WTC11 (cell line): Measurements from ENCODE around the gene ATF1. TPM values are rescaled to one million over a fixed set of nuclear protein-coding genes. Genes with fewer than 3 reads are reported as not detected.
A peak's percentile ranks its signal among the peaks of the same experiment; 100 is the strongest.

Experiments used
- ATAC-seq: fragments of 200-7000 bp; cut with Tn5 transposase; 2 replicates; pipeline ENCODE4 v1.10.0; 2021; ENCODE audit warnings: mild to moderate bottlenecking, moderate library complexity
- CTCF ChIA-PET: fragments of 300-600 bp; sonication (Branson Sonifier 250); formaldehyde crosslinking; loops from one replicate; lab custom pipeline; 2021; ENCODE audit warnings: antibody characterized with exemption; lab: Charles Lee
- POLR2A ChIA-PET: fragments of 350-600 bp; sonication (Branson Sonifier 250); formaldehyde crosslinking; loops from one replicate; lab custom pipeline; 2021; ENCODE audit warnings: antibody characterized with exemption; lab: Charles Lee
- DNase-seq: peaks from one replicate; pipeline ENCODE4 v3.0.0; 2021; ENCODE audit warnings: low spot score
- H3K27ac Mint-ChIP-seq: 2 replicates; pipeline ENCODE4 v1.8.0; 2021; ENCODE audit warnings: mixed read lengths
- H3K27me3 Mint-ChIP-seq: 2 replicates; pipeline ENCODE4 v1.8.0; 2021; ENCODE audit warnings: low read depth, mild to moderate bottlenecking, moderate library complexity, mixed read lengths
- H3K36me3 Mint-ChIP-seq: 2 replicates; pipeline ENCODE4 v1.8.0; 2021; ENCODE audit warnings: mixed read lengths
- H3K4me1 Mint-ChIP-seq: 2 replicates; pipeline ENCODE4 v1.8.0; 2022; ENCODE audit warnings: mixed read lengths
- H3K4me3 Mint-ChIP-seq: 2 replicates; pipeline ENCODE4 v1.8.0; 2021; ENCODE audit warnings: mild to moderate bottlenecking, moderate library complexity, mixed read lengths
- H3K9me3 Mint-ChIP-seq: 2 replicates; pipeline ENCODE4 v1.8.0; 2021; ENCODE audit warnings: mixed read lengths
- ATF1 ChIP-seq: sonication (generic); formaldehyde crosslinking; IDR thresholded peaks from 2 replicates; pipeline ENCODE4 v1.8.1; 2023; ENCODE audit warnings: mild to moderate bottlenecking, moderate library complexity, missing genetic modification reagents
- ATF2 ChIP-seq: sonication (generic); formaldehyde crosslinking; IDR thresholded peaks from 2 replicates; pipeline ENCODE4 v1.8.1; 2022; ENCODE audit warnings: low read depth, missing genetic modification reagents, borderline replicate concordance
- ATF6 ChIP-seq: sonication (generic); formaldehyde crosslinking; IDR thresholded peaks from 2 replicates; pipeline ENCODE4 v1.8.1; 2023; ENCODE audit warnings: mild to moderate bottlenecking, missing genetic modification reagents
- CREM ChIP-seq: sonication (generic); formaldehyde crosslinking; IDR thresholded peaks from 2 replicates; pipeline ENCODE4 v1.8.1; 2022; ENCODE audit warnings: mild to moderate bottlenecking, missing genetic modification reagents, moderate library complexity
- CTCF ChIP-seq: fragments of 200-600 bp; IDR thresholded peaks from 2 replicates; pipeline ENCODE4 v1.8.0; 2022; ENCODE audit warnings: antibody characterized with exemption
- ELF4 ChIP-seq: sonication (generic); formaldehyde crosslinking; IDR thresholded peaks from 2 replicates; pipeline ENCODE4 v1.8.1; 2022; ENCODE audit warnings: low read depth, mild to moderate bottlenecking, moderate library complexity, missing genetic modification reagents
- ESRRA ChIP-seq: sonication (generic); formaldehyde crosslinking; IDR thresholded peaks from 2 replicates; pipeline ENCODE4 v1.8.1; 2022; ENCODE audit warnings: mild to moderate bottlenecking, missing genetic modification reagents, borderline replicate concordance
- FOXJ3 ChIP-seq: sonication (generic); formaldehyde crosslinking; IDR thresholded peaks from 2 replicates; pipeline ENCODE4 v1.9.0; 2021; ENCODE audit warnings: missing genetic modification reagents, mild to moderate bottlenecking, borderline replicate concordance
- GABPB1 ChIP-seq: sonication (generic); formaldehyde crosslinking; IDR thresholded peaks from 2 replicates; pipeline ENCODE4 v1.8.1; 2023; ENCODE audit warnings: mild to moderate bottlenecking, missing genetic modification reagents
- MAX ChIP-seq: sonication (generic); formaldehyde crosslinking; IDR thresholded peaks from 2 replicates; pipeline ENCODE4 v1.8.0; 2022; ENCODE audit warnings: mild to moderate bottlenecking, missing genetic modification reagents
- NFATC4 ChIP-seq: fragments of 250-450 bp; sonication (Bioruptor Pico); IDR thresholded peaks from 2 replicates; pipeline ENCODE4 v1.9.0; 2021; ENCODE audit warnings: mild to moderate bottlenecking
- PREB ChIP-seq: sonication (generic); formaldehyde crosslinking; IDR thresholded peaks from 2 replicates; pipeline ENCODE4 v1.8.1; 2022; ENCODE audit warnings: mild to moderate bottlenecking, missing genetic modification reagents, moderate library complexity, borderline replicate concordance
- TEAD4 ChIP-seq: sonication (generic); formaldehyde crosslinking; IDR thresholded peaks from 2 replicates; pipeline ENCODE4 v1.8.0; 2022; ENCODE audit warnings: mild to moderate bottlenecking, missing genetic modification reagents
- ZBTB21 ChIP-seq: sonication (generic); formaldehyde crosslinking; IDR thresholded peaks from 2 replicates; pipeline ENCODE4 v1.8.1; 2023; ENCODE audit warnings: mild to moderate bottlenecking, missing genetic modification reagents, borderline replicate concordance
- ZNF425 ChIP-seq: fragments of 250-450 bp; sonication (Bioruptor Pico); conservative IDR thresholded peaks from 2 replicates; pipeline ENCODE4 v1.9.0; 2021; ENCODE audit warnings: mild to moderate bottlenecking
- total RNA-seq: library from RNA; stranded (reverse); gene quantifications from 3 replicates; pipeline ENCODE4 v1.2.3, GENCODE V29; 2021

Gene ATF1
- total RNA-seq, 1 experiment from 2014 or later = 34.8 TPM

- no peak for TF ChIP-seq PREB (CRISPR knock-in tag)
- TF ChIP-seq ATF6 (CRISPR knock-in tag) = no peak
- no peak for TF ChIP-seq ATF2 (CRISPR knock-in tag)
- TF ChIP-seq FOXJ3 (CRISPR knock-in tag) = no peak
- no peak for TF ChIP-seq ATF1 (CRISPR knock-in tag)
- TF ChIP-seq ESRRA (CRISPR knock-in tag) = no peak
- no peak for TF ChIP-seq MAX
- no peak for TF ChIP-seq TEAD4 (CRISPR knock-in tag)
- TF ChIP-seq ZBTB21 = no peak
- TF ChIP-seq CREM (CRISPR knock-in tag) = no peak
- TF ChIP-seq CTCF = no peak
- TF ChIP-seq ELF4 = no peak
- TF ChIP-seq ZNF425 (CRISPR knock-in tag) = no peak
- no peak for TF ChIP-seq NFATC4 (CRISPR knock-in tag)
- TF ChIP-seq, all 79 proteins: peak for 0
These were observed 21.6 kb downstream of the ATF1 start (continued) for GRCh38 chr12:50785406-50786001.

- ChIA-PET POLR2A (no interaction called here), CTCF (interaction anchor here (1.2 kb wide), 1 partner anchor 21 kb away, joined by 4 read pairs; no protein-coding TSS in a partner anchor)
These were observed 22.8 kb downstream of the ATF1 start for GRCh38 chr12:50786498-50787231.

More at GRCh38 chr12:50786498-50787231, 22.8 kb downstream of the ATF1 start:
- Mint-ChIP-seq H3K27ac (no peak overlapping the region), H3K36me3 (peaks cover 28% of the 10 kb centered on the region)
- no peak for TF ChIP-seq MAX
- TF ChIP-seq GABPB1 = peak; percentile 40; the same call in 1 of the 2 replicates
- TF ChIP-seq, all 79 proteins: peak for 1
- no peak for DNase-seq
- Mint-ChIP-seq H3K9me3 (peaks cover 13% of the 10 kb centered on the region), H3K4me1 (0 out of 2 replicates have a peak, but pooled peaks cover 4% of the 10 kb centered on the region), H3K4me3 (no peak overlapping the region), H3K27me3 (no peaks in the 10 kb centered on the region)
- no peak for ATAC-seq
